ENCODE results near the gene ATP2A1. TPM values are rescaled to one million over a fixed set of nuclear protein-coding genes. Genes with fewer than 3 reads are reported as not detected.

ATP2A1 gene
- total and polyA plus RNA-seq, 7 donors, result 169 to 2,539 (median 1,569) TPM

GRCh38 chr16:28846933-28847273 is 31.4 kb upstream of the ATP2A1 start:
- ATAC-seq, result peak; percentile 4 to 24 (median 8)
- DNase-seq, result peak in 1 of 2 donors; percentile 50
- intact Hi-C loops (cut with DNase I), result loop anchor here in 1 of 2 donors (1.0 to 5.0 kb wide), 3 partner anchors 16 to 100 kb away; partner anchors contain the start of genes ATXN2L and SH2B1
- Histone ChIP-seq H3K36me3 (ENCODE audit: insufficient read depth in 1 of 2, low read depth in 1 of 2) (peaks cover 6 to 42% of the 10 kb centered on the region in 2 donors), H3K4me1 (peaks cover 19% of the 10 kb centered on the region), H3K27ac (peak overlapping the region; percentile 89), H3K9me3 (no peaks in the 10 kb centered on the region), H3K27me3 (ENCODE audit: insufficient read depth in 3 of 3, low read length in 2 of 3) (no peaks in the 10 kb centered on the region), H3K4me3 (peak overlapping the region; percentile 95)
- WGBS, 3 donors, result 9 to 14% (median 13%) methylated on average over 5 of the region's 5 CpGs
- no peak for TF ChIP-seq CTCF (IDR thresholded peaks at IDR 0.05)

GRCh38 chr16:28858421-28858820 is 19.9 kb upstream of the ATP2A1 start:
- TF ChIP-seq CTCF (IDR thresholded peaks at IDR 0.05), result no peak
- ATAC-seq (no peak), DNase-seq (no peak)
- Histone ChIP-seq H3K4me1 (no peaks in the 10 kb centered on the region), H3K27me3 (ENCODE audit: insufficient read depth in 3 of 3, low read length in 2 of 3) (no peaks in the 10 kb centered on the region), H3K9me3 (no peaks in the 10 kb centered on the region), H3K27ac (no peak overlapping the region), H3K4me3 (no peak overlapping the region), H3K36me3 (ENCODE audit: insufficient read depth in 1 of 2, low read depth in 1 of 2) (no peaks in the 10 kb centered on the region)
- 91 to 96% (median 92%) methylated on average over 8 of the region's 8 CpGs for WGBS, 3 donors
- intact Hi-C loops (cut with DNase I), result no loop called here

GRCh38 chr16:28859326-28859725 is 19.0 kb upstream of the ATP2A1 start:
- Histone ChIP-seq H3K4me1 (no peaks in the 10 kb centered on the region), H3K36me3 (ENCODE audit: insufficient read depth in 1 of 2, low read depth in 1 of 2) (no peaks in the 10 kb centered on the region), H3K9me3 (no peaks in the 10 kb centered on the region), H3K4me3 (no peak overlapping the region), H3K27me3 (ENCODE audit: insufficient read depth in 3 of 3, low read length in 2 of 3) (no peaks in the 10 kb centered on the region), H3K27ac (no peak overlapping the region)
- intact Hi-C loops (cut with DNase I), result no loop called here
- WGBS, 3 donors, result 75 to 94% (median 91%) methylated on average over 4 of the region's 4 CpGs
- ATAC-seq, result no peak
- no peak for DNase-seq
- TF ChIP-seq CTCF (IDR thresholded peaks at IDR 0.05), result no peak

GRCh38 chr16:28863929-28864793 is 14.1 kb upstream of the ATP2A1 start:
- peaks cover 0 to 29% of the 10 kb centered on the region in 2 donors for H3K36me3 ChIP-seq (ENCODE audit: insufficient read depth in 1 of 2, low read depth in 1 of 2)
- peak; percentile 18 to 43 (median 22) for ATAC-seq
- 1 to 3% (median 2%) methylated on average over 34 to 41 of the region's 42 CpGs for WGBS, 3 donors
- no peaks in the 10 kb centered on the region for H3K9me3 ChIP-seq
- peaks cover 10% of the 10 kb centered on the region for H3K4me1 ChIP-seq
- H3K4me3 ChIP-seq, result peak overlapping the region; percentile 95
- no peaks in the 10 kb centered on the region for H3K27me3 ChIP-seq (ENCODE audit: insufficient read depth in 3 of 3, low read length in 2 of 3)
- TF ChIP-seq CTCF (IDR thresholded peaks at IDR 0.05), result no peak
- intact Hi-C loops (cut with DNase I), result loop anchor here in 1 of 2 donors (1.0 to 5.0 kb wide), 3 partner anchors 18 to 83 kb away; partner anchors contain the start of genes ATXN2L and TUFM
- peak in 1 of 2 donors; percentile 33 for DNase-seq
- peak overlapping the region; percentile 98 for H3K27ac ChIP-seq

Data from psoas muscle (tissue), 8 donors.